Ovary (tissue), 9 donors: ENCODE data around the gene INSIG1. TPM values are rescaled to one million over a fixed set of nuclear protein-coding genes. Genes with fewer than 3 reads are reported as not detected.

Experiments
- DNase-seq, 5 donors: peaks; one replicate each; pipeline ENCODE4 v3.0.0-alpha.2; 2019 to 2020
- H3K27ac ChIP-seq, 2 donors: fragments of 200-600 bp; one replicate each; pipeline versions ENCODE4 v1.5.1 to v1.8.0; 2019 to 2022
- H3K27me3 ChIP-seq: fragments of 200-600 bp; one replicate; pipeline ENCODE4 v1.8.0; 2022
- H3K36me3 ChIP-seq: fragments of 200-600 bp; sonication (generic); one replicate; pipeline ENCODE4 v1.5.1; 2019
- H3K4me1 ChIP-seq: one replicate; pipeline ENCODE4 v1.8.1; 2013; ENCODE audit warnings: mild to moderate bottlenecking, moderate library complexity; ENCODE audit not compliant: insufficient read depth
- H3K4me3 ChIP-seq: fragments of 200-600 bp; sonication (generic); one replicate; pipeline ENCODE4 v1.5.1; 2017
- H3K9me3 ChIP-seq, 2 donors: fragments of 200-600 bp in 1 of 2; sonication (generic) in 1 of 2; one replicate each; pipeline versions ENCODE4 v1.5.1 to v1.8.1; 2013 to 2019; ENCODE audit warnings: mild to moderate bottlenecking in 1 of 2, moderate library complexity in 1 of 2
- EP300 ChIP-seq: sonication (generic); formaldehyde crosslinking; IDR thresholded peaks from one replicate; pipeline ENCODE4 v1.6.1; 2017; ENCODE audit warnings: antibody characterized with exemption
- POLR2A ChIP-seq: fragments of 450-650 bp; IDR thresholded peaks from one replicate; pipeline ENCODE4 v1.6.1; 2017; ENCODE audit warnings: antibody characterized with exemption, mild to moderate bottlenecking, moderate library complexity
- WGBS, 3 donors: extraction: QIAGEN DNeasy Blood & Tissue Kit in 1 of 3; methylation state at CpG; one replicate each; pipeline versions ENCODE4 v1.1.5 to v1.1.7; 2013 to 2017; 5-methylcytosine and 5-hydroxymethylcytosine counted together
- intact Hi-C, 4 donors: fragments of 100-400 bp; cut with DNase I; formaldehyde crosslinking; loops; one replicate each; pipeline versions ENCODE4 v1.11.0 to v1.15.1; 2022 to 2023
- polyA plus RNA-seq, 2 donors: library from polyadenylated mRNA; stranded (reverse); fragments of 200-250 nt in 1 of 2; fragments of 350-450 nt in 1 of 2; fragmentation: Illumina TruSeq in 1 of 2; extraction: RNeasy Lipid Tissue Mini Kit (QIAGEN cat#74804) in 1 of 2; gene quantifications; one replicate each; pipeline ENCODE4 v1.2.3, GENCODE V29; 2013 to 2014
- total RNA-seq, 7 donors: library from RNA; depleted of rRNA in 2 of 7; stranded (reverse); fragments of >200 nt in 2 of 7; fragmentation: NEBNext Ultra II Directional in 3 of 7; extraction: Animal tissue kit (Norgen Biotek cat#: 25700) in 3 of 7; gene quantifications; one replicate each; pipeline versions ENCODE4 v1.1.0 to v1.2.4, GENCODE V29; 2016 to 2023
- TF ChIP-seq, protein P1 (sequence below), 3 donors: fragments of 450-650 bp in 2 of 3; fragments of 200-600 bp in 1 of 3; IDR thresholded peaks; one replicate each; pipeline versions ENCODE4 v1.5.1 to v1.8.0; 2016 to 2022; ENCODE audit warnings: antibody characterized with exemption in 3 of 3, mild to moderate bottlenecking in 1 of 3
- donor health status: DM: no; HTN: no; CAD: no; lungs with moderate emphysema.
- donor health status: DM: no; HTN: no; CAD: no.
- donor health status: Bipolar disorder and iron deficiency.
- donor health status: DM: yes; HTN: yes; CAD: no.
- donor health status: DM: no; HTN: no; CAD: no.
- donor health status: DM: yes; HTN: yes; CAD: no.

INSIG1 gene
- total and polyA plus RNA-seq, 9 donors: 15.0 to 186 (median 30.5) TPM

DNA sequence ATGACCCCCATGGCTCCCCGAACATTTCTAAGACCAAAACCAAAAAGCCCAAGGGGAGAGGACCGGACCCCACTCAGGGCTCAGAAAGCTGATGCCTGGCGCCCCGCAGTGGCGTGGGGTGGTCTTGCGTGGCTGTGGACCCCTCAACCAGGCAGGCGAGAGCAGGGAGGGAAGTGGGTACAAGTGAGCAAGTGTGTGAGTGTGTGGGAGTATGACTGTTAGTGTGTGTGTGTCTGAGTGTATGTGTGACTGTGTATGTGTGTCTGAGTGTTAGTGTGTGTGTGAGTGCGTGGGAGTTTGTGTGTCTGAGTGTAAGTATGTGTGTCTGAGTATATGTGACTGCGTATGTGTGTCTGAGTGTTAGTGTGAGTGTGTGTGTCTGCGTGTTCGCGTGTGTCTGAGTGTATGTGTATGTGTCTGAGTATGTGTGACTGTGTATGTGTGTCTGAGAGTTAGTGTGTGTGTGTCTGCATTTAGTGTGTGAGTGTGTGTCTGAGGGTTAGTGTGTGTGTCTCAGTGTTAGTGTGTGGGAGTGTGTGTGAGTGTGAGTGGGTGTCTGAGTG lies 34.0 kb upstream of the INSIG1 start:
- no peak for DNase-seq
- no peaks in the 10 kb centered on the region for H3K9me3 ChIP-seq
- H3K27me3 ChIP-seq: no peaks in the 10 kb centered on the region
- H3K4me1 ChIP-seq: no peaks in the 10 kb centered on the region
- TF ChIP-seq, protein P1, sequence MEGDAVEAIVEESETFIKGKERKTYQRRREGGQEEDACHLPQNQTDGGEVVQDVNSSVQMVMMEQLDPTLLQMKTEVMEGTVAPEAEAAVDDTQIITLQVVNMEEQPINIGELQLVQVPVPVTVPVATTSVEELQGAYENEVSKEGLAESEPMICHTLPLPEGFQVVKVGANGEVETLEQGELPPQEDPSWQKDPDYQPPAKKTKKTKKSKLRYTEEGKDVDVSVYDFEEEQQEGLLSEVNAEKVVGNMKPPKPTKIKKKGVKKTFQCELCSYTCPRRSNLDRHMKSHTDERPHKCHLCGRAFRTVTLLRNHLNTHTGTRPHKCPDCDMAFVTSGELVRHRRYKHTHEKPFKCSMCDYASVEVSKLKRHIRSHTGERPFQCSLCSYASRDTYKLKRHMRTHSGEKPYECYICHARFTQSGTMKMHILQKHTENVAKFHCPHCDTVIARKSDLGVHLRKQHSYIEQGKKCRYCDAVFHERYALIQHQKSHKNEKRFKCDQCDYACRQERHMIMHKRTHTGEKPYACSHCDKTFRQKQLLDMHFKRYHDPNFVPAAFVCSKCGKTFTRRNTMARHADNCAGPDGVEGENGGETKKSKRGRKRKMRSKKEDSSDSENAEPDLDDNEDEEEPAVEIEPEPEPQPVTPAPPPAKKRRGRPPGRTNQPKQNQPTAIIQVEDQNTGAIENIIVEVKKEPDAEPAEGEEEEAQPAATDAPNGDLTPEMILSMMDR (IDR thresholded peaks at IDR 0.05): no peak
- no peak for TF ChIP-seq POLR2A
- TF ChIP-seq EP300: no peak
- 79 to 88% (median 85%) methylated on average over 11 to 12 of the region's 12 CpGs for WGBS, 3 donors
- no peak overlapping the region for H3K4me3 ChIP-seq
- intact Hi-C loops: no loop called here
- H3K27ac ChIP-seq: no peak overlapping the region
- H3K36me3 ChIP-seq: no peaks in the 10 kb centered on the region

- no peaks in the 10 kb centered on the region for H3K36me3 ChIP-seq
- H3K9me3 ChIP-seq: no peaks in the 10 kb centered on the region
- 77 to 89% (median 79%) methylated on average over 7 of the region's 7 CpGs for WGBS, 3 donors
- H3K27ac ChIP-seq: no peak overlapping the region
- TF ChIP-seq, protein P1 (IDR thresholded peaks at IDR 0.05): no peak
- TF ChIP-seq POLR2A: no peak
- TF ChIP-seq EP300: no peak
- DNase-seq: no peak
- intact Hi-C loops: no loop called here
- H3K4me3 ChIP-seq: no peak overlapping the region
- no peaks in the 10 kb centered on the region for H3K4me1 ChIP-seq
- H3K27me3 ChIP-seq: no peaks in the 10 kb centered on the region
Measured at GRCh38 chr7:155265144-155265543, 32.5 kb upstream of the INSIG1 start.

DNA sequence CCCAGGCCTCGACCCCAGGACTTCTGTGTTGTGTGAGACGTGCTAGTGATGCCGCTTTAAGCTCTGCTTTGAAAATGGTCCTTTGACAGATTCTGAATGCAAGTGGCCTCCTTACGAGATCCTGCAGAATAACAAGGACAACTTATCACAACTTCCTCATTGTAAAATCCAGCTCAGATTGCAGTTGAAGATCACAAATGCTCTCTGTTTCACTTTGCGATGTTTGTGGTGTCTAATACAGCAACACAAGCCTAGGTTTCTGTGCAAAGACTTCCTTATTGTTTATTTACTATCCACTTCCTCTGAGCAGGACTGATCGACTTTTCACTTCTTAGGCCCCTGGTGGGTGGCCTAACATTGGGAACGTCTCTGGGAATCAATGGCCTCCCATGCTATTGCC lies 31.7 kb upstream of the INSIG1 start:
- WGBS, 3 donors: 73 to 83% (median 76%) methylated on average over 7 of the region's 7 CpGs
- no peak for DNase-seq
- Histone ChIP-seq H3K36me3 (no peaks in the 10 kb centered on the region), H3K27ac (no peak overlapping the region), H3K4me1 (no peaks in the 10 kb centered on the region), H3K9me3 (no peaks in the 10 kb centered on the region), H3K4me3 (no peak overlapping the region), H3K27me3 (no peaks in the 10 kb centered on the region)
- TF ChIP-seq EP300 (no peak), POLR2A (no peak)
- TF ChIP-seq, protein P1 (IDR thresholded peaks at IDR 0.05): no peak
- intact Hi-C loops: no loop called here

- no peaks in the 10 kb centered on the region for H3K9me3 ChIP-seq
- intact Hi-C loops: no loop called here
- no peaks in the 10 kb centered on the region for H3K27me3 ChIP-seq
- no peaks in the 10 kb centered on the region for H3K36me3 ChIP-seq
- no peak for DNase-seq
- no peaks in the 10 kb centered on the region for H3K4me1 ChIP-seq
- TF ChIP-seq, protein P1 (IDR thresholded peaks at IDR 0.05): no peak
- TF ChIP-seq EP300 (no peak), POLR2A (no peak)
- WGBS, 3 donors: 65 to 74% (median 71%) methylated on average over 9 of the region's 9 CpGs
- no peak overlapping the region for H3K4me3 ChIP-seq
- H3K27ac ChIP-seq: no peak overlapping the region
Measured at GRCh38 chr7:155266440-155266839, 31.2 kb upstream of the INSIG1 start.
